HG03025 (cell line): Measurements from ENCODE around the gene PIGP.
"Not testable (repeated sequence)": the region's sequence is repeated elsewhere in the genome, so short reads cannot be mapped to it uniquely, and the experiment has no call there.

Experiments used
- ATAC-seq: cut with Tn5 transposase; IDR thresholded peaks from one replicate; pipeline ENCODE4 v1.9.1; 2021; ENCODE audit warnings: mild to moderate bottlenecking, moderate library complexity; ENCODE audit not compliant: unreplicated experiment, low FRiP score

The PIGP gene

GRCh38 chr21:37072988-37073416 is at the start of gene PIGP, which contains the start of gene TTC3:
PIGP (minus strand) TSS chr21:37073071; CDS start chr21:37072515, 556 bp downstream.
TTC3 (plus strand) TSS chr21:37073254; CDS start chr21:37087258, 14,004 bp downstream.
- ATAC-seq: peak; percentile 63

DNA sequence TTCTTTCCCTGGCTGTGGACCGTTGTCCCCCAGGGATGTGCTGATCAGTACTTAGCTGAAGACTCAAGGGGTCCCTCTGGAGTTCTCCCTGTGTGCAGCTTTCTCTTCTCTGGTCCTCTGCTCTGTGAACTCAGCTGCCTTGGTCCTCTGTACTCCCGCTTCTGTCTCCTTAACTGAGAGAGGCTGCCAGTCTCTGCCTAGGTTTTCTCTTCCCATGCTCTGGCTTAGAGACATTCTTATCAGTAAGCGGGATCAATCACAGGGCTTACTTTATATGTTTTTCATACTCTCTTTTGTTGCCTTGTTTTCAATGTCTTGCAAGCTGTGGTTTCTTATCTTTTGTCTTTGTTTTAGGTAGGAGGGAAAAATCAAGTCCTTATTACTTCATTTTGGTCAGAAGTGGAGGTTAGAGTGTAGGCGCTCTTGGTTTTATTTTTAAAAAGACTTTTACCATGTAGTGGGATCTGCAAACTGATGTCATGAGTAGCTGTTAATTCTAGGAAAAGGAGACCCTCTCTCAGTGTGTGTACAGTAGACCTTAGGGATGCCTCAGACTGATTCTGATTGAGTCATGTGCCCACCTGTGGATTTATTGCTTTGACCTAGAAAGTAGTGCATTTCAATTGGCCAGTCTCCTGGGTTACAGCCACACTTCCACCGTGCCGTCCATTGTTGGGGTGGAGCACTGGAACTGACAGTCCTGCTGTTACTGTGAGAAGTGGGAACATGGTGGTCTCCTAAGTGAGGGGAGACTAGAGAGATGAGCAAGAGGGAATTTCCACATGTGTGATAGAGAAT is 46.7 kb upstream of the PIGP start:
- ATAC-seq: no peak

- no peak for ATAC-seq
These were observed 45.4 kb upstream of the PIGP start for GRCh38 chr21:37118187-37118826.

GRCh38 chr21:37117204-37117603 is 44.3 kb upstream of the PIGP start:
- ATAC-seq: no peak

DNA sequence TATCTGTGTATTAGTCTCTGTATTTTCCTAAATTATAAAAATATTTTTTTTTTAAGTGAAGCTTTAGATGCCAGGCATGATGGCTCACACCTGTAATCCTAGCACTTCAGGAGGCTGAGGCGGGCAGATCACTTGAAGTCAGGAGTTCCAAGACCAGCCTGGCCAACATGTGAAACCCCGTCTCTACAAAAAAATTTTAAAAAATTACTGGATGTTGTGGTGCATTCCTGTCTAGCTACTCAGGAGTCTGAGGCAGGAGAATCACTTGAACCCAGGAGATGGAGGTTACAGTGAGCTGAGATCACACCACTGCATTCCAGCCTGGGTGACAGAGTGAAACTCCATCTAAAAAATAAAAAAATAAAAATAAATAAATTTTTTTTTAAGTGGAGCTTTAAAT is 43.6 kb upstream of the PIGP start:
- ATAC-seq: not testable (repeated sequence)

DNA sequence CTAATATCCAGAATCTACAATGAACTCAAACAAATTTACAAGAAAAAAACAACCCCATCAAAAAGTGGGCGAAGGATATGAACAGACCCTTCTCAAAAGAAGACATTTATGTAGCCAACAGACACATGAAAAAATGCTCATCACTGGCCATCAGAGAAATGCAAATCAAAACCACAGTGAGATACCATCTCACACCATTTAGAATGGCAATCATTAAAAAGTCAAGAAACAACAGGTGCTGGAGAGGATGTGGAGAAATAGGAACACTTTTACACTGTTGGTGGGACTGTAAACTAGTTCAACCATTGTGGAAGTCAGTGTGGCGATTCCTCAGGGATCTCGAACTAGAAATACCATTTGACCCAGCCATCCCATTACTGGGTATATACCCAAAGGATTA is 41.4 kb upstream of the PIGP start:
- not testable (repeated sequence) for ATAC-seq

- not testable (repeated sequence) for ATAC-seq
These were observed 38.2 kb upstream of the PIGP start for GRCh38 chr21:37111029-37111428.

DNA sequence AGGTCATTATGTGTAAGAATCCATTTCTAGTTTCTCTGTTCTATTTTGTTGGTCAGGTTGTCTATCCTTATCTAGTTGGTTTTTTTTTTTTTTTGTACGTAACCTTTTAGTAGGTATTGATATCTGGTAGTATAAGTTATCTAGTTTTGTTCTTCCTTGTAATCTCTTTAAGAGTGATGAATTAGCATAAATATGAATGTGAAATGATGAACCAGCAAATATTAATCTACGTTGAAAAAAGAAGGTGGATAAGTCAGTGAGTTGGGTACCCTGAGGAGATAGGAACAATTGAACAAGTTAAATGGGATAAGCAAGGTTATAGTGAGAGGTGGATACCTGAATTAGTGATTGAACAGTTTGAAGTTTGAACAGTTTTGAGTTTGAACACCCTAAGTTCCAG is 34.1 kb upstream of the PIGP start:
- ATAC-seq: no peak

DNA sequence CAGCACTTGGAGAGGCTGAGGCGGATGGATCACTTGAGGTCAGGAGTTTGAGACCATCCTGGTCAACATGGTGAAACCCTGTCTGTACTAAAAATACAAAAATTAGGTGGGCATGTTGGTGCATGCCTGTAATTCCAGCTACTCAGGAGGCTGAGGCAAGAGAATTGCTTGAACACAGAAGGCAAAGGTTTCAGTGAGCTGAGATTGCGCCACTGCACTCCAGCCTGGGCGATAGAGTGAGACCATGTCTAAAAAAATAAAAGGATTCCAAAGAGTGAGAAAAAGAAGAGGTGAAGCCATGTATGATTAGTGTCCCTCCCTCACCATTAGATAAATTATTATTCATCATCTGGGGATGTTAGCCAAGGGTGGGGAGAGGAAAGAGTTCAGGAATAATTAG is 29.9 kb upstream of the PIGP start:
- ATAC-seq: not testable (repeated sequence)

GRCh38 chr21:37101384-37101783 is 28.5 kb upstream of the PIGP start:
- ATAC-seq: no peak

- no peak for ATAC-seq
These were observed 27.4 kb upstream of the PIGP start for GRCh38 chr21:37100316-37100715.

DNA sequence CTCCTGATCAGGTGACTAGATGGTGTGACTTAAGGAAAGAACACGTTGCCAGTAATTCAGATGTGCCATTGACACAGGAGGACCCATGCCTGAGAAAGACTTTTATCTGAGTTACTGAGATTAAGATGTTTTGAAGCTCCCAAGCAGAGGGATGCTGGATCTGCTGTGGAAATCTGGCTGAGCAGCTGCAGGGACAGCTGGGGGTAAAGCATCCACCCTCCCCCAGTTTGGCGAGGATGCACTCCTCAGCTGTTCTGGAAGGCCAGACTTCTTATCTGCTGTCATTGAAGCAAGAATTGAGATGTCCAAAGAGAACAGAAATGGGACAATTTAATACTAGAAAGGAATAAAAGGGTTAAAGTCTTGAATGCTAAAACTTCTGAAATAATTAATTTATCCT is 25.9 kb upstream of the PIGP start:
- ATAC-seq: no peak

DNA sequence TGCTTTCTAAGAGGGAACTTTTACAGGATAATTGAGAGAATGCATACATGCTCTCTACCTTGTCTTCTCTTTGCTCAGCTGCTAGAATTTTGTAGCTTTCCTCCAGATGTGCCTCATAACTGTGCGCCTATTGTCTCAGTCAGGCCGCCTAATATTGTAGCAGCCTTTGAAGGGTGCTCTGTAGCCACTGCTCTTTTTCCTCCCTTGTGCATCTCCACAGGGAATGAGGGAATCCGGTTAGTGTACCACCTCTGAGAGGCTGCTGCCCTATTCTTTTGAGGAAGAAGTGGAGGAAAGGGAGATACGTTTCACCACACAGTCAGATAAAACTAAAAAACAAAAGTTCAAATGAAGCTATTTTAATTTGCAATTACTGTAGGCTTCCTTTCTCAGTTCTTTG is 22.9 kb upstream of the PIGP start:
- ATAC-seq: no peak

DNA sequence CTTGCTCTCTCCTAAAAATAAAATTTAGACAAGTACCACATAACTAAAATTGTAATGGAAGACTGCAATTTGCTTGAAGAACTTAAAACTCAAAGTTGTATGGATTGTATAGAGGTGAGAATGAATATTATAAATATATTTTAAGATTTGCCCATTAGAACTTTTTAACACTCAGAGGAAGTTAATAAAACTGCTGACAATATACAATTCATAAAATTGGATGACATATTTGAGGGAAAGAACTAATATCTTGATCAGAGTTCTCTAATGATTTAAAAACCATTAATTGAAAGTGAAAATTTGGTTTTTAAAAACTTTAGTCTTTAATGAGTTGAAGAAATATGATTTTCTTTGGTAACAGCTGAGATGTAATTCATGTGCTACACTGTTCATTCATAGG is 21.1 kb upstream of the PIGP start:
- no peak for ATAC-seq

GRCh38 chr21:37088186-37088735 is 15.4 kb upstream of the PIGP start:
- ATAC-seq: no peak

DNA sequence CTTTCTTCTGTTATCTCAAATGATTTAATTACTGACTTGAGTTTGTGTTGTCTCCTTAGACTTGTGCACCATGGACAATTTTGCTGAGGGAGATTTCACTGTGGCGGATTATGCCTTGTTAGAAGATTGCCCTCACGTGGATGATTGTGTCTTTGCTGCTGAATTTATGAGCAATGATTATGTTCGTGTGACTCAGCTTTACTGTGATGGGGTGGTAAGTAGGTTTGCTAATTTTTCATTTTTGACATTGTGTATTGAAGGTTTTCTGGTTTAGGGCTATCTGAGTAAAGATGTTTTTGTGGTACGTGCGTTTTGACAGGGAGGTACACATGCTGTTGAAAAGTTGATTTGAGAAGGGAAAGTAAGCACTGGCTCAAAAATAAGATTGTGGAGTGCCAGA is 14.3 kb upstream of the PIGP start:
- no peak for ATAC-seq

GRCh38 chr21:37085726-37086125 is 12.9 kb upstream of the PIGP start:
- no peak for ATAC-seq

- ATAC-seq: no peak
These were observed 10.1 kb upstream of the PIGP start for GRCh38 chr21:37082856-37083528.

- ATAC-seq: no peak
These were observed 9.5 kb upstream of the PIGP start for GRCh38 chr21:37082375-37082774.

DNA sequence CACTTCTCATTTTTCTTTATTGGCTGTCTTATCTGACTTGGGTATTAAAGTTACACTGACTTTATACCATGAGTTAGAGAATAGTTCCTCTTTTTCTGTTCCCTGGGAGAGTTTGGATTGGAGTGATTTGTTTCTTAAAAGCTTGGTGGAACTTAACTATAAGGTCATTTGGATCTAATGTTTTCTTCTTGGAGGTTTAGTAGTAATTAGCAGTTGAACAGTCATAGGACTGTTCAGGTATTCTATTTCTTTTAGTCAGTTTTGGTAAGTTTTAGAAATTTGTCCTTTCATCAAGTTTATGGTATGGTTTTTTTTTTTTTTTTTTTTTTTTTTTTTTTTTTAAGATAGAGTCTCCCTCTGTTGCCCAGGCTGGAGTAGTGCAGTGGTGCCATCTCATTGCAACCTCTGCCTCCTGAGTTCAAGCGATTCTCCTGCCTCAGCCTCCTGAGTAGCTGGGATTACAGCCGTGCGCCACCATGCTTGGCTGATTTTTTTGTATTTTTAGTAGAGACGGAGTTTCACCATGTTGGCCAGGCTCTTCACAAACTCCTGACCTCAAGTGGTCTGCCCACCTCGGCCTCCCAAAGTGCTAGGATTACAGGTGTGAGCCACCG is 6.4 kb upstream of the PIGP start:
- ATAC-seq: no peak

DNA sequence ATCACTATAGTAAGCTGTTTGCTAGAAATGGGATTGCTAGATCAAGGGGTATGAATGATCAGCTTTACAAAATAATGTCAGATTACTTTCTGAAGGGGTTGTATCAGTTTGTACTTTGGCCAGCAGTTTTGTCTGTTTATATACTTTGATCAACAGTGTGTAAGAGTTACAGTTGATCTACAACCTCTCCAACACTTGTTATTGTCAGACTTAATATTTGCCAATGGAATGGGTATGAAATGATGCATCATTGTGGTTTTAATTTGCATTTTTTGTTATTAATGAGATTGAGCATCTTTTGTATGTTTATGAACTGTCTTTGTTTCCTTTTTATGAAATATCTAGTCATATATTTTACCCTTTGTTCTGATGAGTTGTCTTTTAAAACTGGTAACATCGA is 4.5 kb upstream of the PIGP start:
- ATAC-seq: no peak
